NCI-H69 (cell line): ENCODE measurements around the gene RPL10.

ENCODE experiments used
- DNase-seq: peaks from one replicate; lab custom pipeline; 2025; lab: John Stamatoyannopoulos, UW

Gene RPL10

DNA sequence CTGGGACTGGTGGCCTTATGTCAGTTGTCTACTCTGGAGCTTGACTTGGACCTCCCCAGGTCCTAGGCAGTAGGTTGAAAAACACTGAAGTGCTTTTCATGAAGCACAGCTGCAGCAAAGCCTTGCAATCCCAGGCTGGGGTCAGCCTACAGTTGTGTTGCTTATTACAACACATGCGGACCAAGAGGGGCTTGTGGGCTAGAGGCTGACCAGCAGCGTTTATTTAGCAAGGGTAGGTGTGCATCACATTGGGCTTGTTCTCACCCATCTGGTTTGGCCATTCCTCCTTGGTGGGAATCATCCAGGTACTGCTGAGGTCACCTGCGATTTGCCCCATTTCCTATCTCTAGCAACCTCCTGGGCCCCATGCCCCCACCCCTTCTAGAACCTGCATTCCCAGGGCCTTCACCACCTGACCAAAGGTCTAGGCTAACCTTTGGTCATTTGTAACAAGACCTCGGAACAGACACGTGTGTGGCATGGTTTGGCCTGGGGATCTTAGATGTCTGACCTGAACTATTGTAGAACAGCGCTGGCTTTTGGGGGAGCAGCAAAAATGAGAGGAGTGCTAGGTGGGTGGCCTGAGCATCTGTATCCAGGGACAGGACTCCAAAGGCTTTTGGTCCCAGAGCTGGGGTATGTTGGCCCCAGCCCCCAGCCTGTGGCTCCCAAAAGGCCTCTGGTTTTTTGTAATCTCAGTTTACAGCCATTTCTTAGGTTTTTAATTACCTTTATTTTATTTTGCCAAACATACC is 3.0 kb downstream of the RPL10 start:
- peak; percentile 16 for DNase-seq

DNA sequence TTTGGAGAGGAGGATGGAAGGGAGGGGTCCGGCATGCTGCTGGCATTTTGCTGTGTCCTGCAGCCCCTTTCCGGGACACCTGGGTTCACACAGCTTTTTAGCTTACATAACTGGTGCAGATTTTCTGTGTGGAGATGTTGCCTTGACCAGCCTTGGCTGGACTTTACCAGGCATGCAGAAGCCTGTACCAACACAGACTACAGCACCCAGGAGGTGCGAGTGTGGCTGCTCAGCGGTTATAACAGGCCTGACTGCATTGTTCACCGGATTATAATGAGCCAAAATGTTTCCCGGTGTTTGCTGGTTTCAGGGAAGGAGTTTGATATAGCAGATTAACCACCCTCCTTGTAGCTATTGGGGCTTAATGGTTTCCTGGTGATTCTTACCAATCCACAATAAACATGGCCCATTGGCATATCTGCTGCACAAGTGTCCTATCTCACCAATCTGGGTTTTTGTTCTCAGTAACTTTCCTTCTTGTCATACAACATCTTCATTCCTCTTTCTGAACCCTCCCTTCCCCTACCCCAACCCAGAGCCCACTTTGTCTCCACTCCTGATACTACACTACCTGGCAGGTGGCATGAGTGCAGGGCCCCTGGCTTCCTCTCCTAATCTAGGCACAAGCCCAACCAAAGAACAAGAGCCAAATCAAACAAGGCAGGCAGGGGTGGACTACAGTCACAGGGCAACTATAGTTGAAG is 3.9 kb downstream of the RPL10 start:
- peak; percentile 30 for DNase-seq

DNA sequence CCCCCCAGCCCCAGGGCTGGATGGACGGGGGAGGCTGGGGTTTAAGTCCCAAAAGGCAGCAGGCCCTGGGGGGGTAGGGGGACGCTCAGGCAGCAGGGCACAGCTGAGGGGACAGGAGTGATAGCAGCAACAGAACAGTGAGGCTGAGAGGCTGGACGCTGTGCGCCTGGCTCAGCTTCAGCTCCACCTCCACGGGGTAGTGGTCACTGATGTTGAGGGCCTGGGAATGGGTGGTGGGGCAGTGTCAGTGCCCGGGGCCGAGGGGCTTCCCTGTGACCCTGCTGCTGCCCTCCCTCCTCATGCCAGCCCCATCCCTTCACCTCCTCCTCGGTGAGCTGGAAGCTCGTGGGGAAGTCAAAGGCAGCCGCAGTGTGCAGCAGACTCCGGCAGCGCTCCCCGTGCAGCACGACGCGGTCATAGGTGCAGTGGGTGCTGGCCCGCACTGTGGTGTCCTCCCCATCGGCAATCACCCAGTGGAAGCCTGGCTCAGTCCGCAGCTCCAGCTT is 4.5 kb downstream of the RPL10 start:
- no peak for DNase-seq

DNA sequence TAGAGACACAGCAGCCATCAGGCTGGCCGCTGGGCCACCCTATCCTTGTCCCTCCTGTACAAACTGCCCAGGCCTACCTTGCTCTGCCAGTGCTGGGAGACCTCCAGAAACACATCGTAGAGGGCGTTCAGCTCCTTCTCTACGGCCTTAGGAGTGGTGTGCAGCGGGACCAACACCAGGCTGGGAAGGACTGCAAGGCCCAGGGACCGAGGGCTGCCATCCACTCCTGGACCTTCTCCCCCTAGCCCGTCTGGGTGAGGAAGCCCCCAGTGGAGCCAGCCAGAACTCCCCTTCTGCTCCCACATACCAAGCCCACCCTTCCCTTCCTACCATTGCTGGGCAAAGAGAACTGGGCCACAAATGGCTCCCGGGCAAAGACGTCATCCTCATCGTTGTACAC is 5.0 kb downstream of the RPL10 start:
- DNase-seq = no peak

DNA sequence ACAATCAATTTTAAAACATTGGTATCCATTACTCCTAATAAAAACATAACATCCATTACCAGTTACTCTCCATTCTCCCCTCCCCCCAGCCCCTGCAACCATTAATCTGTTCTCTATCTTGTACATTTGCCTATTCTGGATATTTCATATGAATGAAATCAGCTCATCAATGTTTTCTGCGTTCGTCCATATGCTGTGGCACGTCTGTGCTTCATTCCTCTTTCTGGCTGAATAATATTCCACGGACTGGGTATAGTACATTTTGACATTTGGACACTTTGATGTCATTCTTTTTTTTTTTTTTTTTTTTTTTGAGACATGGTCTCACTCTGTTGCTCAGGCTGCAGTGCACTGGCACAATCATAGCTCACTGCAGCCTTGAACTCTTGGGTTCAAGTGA is 5.7 kb downstream of the RPL10 start:
- DNase-seq = no peak

DNA sequence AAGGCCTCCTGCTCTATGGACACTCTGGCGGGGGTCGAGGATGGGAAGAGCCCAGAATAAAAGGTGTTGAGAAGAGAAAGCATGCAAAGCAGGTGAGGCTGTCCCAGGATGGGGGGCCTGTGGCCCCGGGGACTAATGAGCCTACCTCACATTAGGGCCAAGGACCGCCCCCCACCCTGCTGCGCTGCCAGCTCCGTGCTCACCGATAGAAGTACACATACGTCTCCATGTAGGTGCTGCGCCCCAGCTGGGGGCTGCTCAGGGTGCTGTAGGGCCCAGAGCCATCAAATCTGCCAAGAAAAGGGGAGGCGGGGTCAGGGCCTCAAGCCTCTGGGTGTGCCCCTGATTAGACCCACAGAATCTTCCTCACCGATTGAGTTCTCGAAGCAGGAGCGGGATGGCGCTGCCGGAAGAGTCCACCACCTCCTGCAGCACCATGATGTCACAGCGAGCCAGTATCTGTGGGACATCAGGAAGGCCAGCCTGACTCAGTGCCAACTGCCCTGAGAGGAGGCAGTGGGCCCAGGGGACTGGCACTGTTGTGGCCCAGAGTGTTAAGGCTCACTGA is 6.5 kb downstream of the RPL10 start:
- no peak for DNase-seq

DNA sequence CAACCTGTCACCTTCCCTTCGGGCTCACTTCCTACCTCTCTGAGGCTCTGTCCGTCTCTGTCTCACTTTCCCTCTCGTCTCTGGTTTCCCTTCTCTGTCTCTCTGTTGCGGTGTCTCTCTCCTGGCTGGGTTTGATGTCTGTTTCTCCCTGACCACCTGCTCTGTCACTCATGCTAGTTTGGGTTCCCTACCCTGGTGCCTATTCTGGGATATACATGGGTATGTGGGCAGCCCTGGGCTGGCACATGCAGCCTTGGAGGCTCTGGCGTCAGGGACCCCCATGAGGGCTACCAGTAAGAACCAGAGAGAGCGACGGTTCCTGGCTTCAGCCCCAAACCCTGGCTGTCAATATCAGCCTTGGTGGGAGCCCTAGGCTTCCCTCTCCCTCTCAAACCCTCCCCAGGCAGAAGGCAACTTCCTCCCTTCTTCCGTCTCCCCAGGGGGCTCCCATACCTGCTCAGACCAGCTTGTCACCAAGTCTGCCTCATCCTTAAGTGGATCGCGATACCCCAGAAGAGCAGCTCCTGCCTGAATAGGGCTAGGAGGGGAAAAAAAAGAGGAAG is 10.6 kb downstream of the RPL10 start:
- no peak for DNase-seq

DNA sequence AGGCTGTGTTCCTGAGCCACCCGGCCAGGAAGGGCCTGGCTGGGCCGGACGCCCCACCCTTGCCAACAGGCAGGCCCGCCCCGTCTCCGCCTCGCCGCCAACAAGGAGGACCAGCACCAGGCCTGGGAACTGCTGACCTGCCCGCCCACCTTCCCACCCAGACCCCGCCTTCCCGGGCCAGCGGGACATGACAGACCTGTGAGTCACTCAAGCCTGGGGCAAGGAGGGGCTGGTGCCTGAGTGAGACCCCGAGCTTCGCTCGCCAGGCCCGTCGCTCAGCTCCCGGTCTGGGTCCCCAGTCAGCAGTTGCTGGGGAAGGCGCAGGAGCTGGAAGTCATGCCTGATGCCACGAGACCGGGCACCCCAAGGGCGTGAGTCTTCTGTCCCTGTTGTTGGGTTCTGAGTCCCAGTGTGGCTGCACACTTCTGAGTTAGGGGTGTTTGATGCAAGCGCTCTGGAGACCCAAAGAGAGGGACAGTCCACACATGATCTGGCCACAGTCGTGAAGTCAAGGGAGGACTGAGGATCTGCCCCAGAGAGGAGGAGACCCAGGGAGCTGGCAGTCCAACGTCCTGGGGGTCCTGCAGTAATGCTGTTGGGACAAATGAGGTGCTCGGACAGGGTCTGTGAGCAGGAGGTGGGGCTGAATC is 11.2 kb downstream of the RPL10 start, which contains the start of gene DNASE1L1:
Gene DNASE1L1 (minus strand): TSS at position 33 of the 650 bp plus-strand sequence. CDS start 3,686 bp downstream, outside the sequence.
- DNase-seq = no peak

DNA sequence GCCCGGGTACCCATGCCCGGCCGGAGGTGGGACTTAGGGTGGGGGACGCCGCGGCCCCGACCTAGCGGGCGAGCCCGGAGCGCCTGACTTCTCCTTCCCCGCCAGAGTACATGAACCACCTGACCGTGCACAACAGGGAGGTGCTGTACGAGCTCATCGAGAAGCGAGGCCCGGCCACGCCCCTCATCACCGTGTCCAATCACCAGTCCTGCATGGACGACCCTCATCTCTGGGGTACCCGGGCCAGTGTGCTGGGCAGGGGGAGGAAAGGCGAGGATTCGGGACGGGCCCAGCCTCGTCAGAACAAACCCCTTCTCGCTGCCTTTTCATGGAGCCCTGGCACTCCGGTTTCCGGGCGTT is 13.8 kb downstream of the RPL10 start:
- DNase-seq = peak; percentile 72

DNA sequence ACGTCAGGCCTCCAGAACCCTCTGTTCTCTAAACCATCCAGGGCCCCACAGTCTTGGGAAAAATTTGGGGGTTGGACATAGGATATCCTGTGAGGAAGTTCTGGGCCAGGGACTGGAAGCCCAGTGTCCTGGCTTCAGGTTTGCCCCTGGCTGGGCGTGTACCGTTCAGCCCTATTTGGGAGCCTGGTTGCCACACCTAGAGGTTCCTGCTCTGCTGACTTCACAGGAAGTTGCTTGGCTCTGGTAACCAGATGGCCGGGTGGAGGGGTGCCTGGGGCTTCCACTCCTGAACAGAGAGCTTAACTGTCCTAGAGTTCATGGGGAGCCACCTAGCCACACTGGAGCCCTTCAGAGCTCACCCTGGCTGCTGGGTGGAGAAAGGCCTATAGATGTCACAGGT is 14.3 kb downstream of the RPL10 start:
- peak; percentile 52 for DNase-seq

DNA sequence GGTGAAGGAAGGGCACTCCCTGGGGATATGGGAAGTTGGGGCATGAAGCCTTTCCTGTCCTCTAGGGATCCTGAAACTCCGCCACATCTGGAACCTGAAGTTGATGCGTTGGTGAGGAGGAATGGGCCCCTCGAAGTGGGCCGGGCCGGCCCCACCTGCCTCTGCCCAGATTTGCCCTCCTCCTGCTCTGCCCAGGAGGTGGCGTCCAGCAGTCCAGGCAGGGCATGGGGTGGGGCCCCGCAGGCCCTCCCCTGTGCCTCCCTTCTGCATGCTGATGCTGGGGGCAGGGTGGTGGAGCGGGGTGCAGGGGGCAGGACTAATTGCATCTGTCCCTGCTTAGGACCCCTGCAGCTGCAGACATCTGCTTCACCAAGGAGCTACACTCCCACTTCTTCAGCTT is 15.0 kb downstream of the RPL10 start:
- DNase-seq = no peak

DNA sequence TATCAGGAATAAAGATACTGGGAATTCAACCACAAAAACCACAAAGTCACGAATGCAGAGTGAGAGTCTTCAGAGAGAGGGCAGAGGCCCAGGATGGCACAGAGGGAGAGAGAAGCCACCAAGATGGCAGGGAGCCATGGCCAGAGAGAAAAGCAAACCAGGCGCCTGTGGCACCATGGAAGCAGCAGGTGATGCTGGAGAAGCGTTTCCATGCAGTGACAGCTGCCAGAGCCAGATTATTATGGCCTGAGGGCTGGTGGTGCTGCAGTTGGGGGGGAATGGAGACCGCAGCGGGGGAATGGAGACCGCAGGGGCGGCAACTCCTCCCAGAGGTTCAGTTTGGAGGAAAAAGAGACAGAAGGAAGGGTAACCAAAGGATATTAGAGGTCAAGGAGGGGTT is 19.0 kb downstream of the RPL10 start:
- DNase-seq = peak; percentile 82

DNA sequence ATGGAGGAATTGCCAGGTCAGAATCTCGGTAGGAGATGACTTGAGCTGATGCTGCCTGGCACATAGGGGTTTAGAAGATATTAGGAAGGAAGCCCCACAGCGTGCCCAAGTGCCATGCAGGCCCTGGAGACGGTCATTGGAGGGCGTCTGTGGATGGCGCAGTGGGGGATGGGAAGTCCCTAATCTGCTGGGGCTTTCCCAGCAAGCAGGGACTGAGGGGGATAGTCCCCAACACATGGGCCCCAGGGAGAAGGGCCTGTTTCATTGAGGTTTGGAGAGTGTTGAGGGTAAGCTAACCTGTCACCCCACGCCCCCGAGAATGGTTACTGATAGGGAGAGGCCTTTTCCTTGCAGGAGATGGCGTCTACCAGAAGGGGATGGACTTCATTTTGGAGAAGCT is 21.0 kb downstream of the RPL10 start:
- DNase-seq = no peak

DNA sequence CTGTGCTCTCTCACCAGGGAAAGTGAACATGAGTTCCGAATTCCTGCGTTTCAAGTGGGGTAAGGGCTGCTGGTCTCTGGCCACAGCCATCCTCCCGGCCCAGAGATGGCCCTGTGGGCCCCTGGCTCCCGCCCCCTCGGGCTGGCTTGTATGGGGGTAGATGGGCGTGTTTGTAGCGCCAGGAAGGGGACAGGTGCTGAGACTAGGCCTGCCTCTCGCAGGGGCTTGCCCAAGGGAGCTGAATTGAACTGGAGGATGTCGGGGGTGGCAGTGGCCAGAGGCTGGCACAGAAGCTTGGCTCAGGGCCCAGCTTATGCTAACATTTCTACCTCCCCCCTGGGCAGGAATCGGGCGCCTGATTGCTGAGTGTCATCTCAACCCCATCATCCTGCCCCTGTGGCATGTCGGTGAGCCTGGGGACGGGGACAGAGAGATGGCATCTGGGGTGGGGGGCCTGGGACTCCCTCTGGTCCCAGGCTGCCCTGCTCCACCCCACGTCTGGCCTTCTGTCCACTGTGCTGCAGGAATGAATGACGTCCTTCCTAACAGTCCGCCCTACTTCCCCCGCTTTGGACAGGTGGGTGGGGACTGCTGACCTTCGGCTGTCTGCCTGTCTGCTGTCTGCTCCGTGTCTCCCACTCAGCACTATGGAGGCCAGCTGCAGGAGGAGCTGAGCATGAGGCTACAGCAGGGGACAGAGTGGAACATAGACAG is 21.7 kb downstream of the RPL10 start:
- DNase-seq = peak; percentile 83

DNA sequence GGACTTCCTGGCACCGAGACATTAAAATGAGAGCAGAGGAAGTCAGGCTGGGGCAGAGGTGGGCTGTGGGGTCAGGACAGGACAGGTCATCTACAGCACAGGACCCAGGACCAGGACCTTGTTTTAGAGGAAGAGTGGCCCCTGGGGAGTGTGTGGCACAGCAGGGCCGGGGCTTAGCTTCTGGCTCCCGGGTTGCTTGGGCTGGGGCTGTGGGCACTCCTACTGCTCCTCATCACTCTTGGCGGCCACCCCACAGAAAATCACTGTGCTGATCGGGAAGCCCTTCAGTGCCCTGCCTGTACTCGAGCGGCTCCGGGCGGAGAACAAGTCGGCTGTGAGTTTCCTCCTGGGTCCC is 22.2 kb downstream of the RPL10 start:
- DNase-seq = no peak

DNA sequence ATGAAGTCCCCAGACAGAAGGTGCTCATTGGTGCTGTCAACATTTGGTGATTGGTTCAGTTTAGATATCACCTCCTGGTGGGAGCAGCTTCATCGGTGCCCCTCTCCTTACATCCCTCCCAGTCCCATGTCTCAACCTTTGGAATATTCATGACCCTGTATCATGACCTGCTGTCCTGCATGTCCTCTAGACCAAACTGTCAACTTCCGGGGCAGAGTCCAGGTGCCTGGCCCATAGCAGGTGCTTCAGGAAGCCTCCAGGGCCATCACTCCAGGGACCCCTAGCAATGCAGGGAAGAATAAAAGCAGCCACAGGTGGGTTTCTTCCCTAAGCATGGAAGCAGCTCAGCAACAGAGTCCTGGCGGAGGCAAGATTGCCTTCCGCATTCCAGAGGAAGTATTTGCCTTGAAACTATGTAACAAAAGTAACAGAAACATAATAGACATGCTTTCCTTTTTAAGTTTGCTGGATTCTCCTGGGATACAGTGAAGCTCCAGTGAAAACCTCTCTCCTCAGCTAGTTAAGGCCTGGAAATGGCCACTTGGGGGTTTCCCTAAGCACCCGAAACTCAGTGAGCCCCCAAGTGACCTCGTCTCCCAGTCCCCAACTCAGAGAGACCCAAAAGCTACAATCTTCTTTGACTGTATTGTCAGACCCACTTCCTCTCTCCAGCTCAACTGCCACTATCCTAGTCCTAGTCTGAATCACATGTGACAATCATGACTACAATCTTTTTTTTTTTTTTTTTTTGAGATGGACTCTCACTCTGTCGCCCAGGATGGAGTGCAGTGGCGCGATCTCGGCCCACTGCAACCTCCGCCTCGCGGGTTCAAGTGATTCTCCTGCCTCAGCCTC is 29.0 kb downstream of the RPL10 start:
- DNase-seq = no peak

DNA sequence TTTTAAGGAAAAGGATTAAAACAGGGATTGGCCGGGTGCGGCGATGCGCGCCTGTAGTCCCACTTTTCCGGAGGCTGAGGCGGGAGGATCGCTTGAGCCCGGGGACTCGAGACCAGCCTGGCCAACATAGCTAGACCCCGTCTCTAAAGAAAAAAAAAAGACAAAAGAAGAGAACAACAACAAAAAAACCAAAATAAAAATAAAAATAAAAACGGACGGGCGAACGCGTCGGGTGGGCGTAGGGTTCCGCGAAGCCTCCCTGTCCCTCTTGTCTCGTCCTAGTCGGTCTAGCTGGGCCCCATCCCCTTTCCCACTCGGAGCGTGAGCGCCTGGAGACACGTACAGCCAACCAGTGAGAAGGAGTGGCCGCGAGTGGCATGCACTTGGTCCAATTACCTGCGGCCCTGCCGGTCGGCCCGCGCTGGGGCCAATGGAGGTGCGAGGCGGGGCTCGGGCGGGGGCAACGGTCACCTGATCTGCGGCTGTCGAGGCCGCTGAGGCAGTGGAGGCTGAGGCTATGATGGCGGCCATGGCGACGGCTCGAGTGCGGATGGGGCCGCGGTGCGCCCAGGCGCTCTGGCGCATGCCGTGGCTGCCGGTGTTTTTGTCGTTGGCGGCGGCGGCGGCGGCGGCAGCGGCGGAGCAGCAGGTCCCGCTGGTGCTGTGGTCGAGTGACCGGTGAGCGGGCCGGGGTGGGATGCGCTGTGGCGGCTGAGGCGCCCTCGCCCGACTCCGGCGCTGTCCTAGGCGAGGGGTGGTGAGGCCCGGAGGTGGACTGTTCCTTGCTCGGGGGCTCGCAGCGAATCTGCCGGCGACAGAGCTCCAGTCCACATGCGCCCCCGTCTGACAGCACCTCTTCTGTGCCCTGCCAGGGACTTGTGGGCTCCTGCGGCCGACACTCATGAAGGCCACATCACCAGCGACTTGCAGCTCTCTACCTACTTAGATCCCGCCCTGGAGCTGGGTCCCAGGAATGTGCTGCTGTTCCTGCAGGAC is 30.3 kb downstream of the RPL10 start, which contains the start of gene ATP6AP1:
Gene ATP6AP1 (plus strand): TSS at position 502 of the 996 bp plus-strand sequence. CDS start 16 bp downstream, at position 518.
- DNase-seq = peak; percentile 96

DNA sequence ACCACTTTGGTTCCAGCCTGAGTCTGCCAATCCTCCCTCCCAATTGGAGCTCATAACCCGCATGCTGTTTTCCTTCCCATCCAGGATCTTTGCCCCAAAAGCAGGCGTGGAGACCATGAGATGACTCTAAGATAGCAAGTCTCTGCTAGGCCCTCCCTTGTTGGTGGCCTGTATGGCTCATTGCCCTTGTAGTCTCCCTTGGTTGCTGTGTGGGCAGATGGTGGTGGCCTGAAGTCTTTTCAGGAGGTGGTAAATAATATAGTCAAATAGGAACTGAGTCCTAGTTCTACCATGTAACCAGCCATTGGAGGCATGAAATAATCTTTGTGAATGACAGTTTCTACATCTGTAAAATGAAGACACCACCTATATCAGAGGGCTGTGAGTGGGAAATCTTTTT is 31.5 kb downstream of the RPL10 start:
- DNase-seq = no peak

DNA sequence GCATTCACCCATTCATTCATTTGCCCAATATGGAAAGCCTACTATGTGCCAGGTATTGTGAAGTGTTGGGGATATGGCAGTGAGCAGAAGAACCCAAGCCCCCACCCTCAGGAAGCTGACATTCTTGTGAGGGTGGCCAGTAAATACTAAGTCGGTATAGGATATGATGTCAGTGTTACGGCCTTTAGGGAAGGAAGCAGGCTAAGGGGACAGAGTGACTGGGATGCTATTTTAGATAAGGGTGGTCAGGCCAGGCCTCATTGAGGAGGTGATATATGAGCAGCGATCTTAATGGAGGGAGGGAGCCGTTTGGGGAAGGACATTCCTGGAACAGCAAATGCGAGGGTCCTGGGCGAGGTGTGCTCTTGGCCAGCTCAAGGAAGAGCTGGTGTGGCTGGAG is 32.3 kb downstream of the RPL10 start:
- no peak for DNase-seq
